PFSK-1 (cell line): ENCODE results near the gene CMTM4.

ENCODE experiments used
- POLR2AphosphoS5 ChIP-seq: IDR thresholded peaks from 2 replicates; pipeline ENCODE4 v1.6.1; 2012; ENCODE audit warnings: low read depth, mild to moderate bottlenecking, control low read depth, low read length, moderate library complexity
- TAF1 ChIP-seq: IDR thresholded peaks from 2 replicates; pipeline ENCODE4 v1.6.1; 2012; ENCODE audit warnings: low read length, control low read depth, borderline replicate concordance; ENCODE audit not compliant: insufficient read depth

DNA sequence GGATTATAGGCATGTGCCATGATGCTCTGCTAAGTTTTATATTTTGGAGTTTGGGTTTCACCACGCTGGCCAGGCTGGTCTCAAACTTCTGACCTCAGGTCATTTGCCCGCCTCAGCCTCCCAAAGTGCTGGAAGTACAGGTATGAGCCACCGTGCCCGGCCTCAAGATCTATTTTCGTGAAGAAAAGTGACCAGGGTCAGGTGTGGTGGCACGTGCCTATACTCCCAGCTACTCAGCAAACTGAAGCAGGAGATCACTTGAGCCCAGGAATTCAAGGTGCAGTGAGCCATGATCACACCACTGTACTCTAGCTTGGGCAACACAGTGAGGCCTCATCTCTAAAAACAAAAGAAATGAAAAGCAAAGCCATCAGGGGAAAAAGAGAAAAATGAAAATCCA lies 18.7 kb downstream of the CMTM4 start:
- no peak for TF ChIP-seq POLR2AphosphoS5
- TF ChIP-seq TAF1: no peak
